ENCODE measurements around the gene E2F4. TPM values are rescaled to one million over a fixed set of nuclear protein-coding genes. Genes with fewer than 3 reads are reported as not detected.

Gene E2F4
- total RNA-seq, 4 donors from 2014 or later, result 56.8 to 74.8 (median 68.1) TPM

GRCh38 chr16:67170168-67170948, 21.6 kb upstream of the E2F4 start, which contains the start of gene NOL3:
Gene NOL3, plus strand, starts transcription at chr16:67170538.
- TF ChIP-seq CTCF (IDR thresholded peaks at IDR 0.05), result no peak
- intact Hi-C loops (cut with DNase I; ENCODE audit: low total_unique reads), result no loop called here
- peak within 1 kb of the TSS; percentile 11 for H3K4me3 ChIP-seq (ENCODE audit: low read depth, poor library complexity, severe bottlenecking)
- 3% methylated on average over 21 to 29 of the region's 50 CpGs for WGBS, 2 donors
- peak; percentile 74 to 96 for DNase-seq (ENCODE audit: low spot score in 2 of 2)

- WGBS, 2 donors, result 29 to 31% methylated on average over 14 of the region's 14 CpGs
- TF ChIP-seq POLR2A (IDR thresholded peaks at IDR 0.05), result no peak
- no peak for TF ChIP-seq CTCF (IDR thresholded peaks at IDR 0.05)
- intact Hi-C loops (cut with DNase I; ENCODE audit: low total_unique reads), result no loop called here
- no peak for DNase-seq (ENCODE audit: low spot score in 2 of 2)
- H3K4me3 ChIP-seq (ENCODE audit: low read depth, poor library complexity, severe bottlenecking), result no peak overlapping the region
Measured at GRCh38 chr16:67170949-67171649, 20.9 kb upstream of the E2F4 start.

DNA sequence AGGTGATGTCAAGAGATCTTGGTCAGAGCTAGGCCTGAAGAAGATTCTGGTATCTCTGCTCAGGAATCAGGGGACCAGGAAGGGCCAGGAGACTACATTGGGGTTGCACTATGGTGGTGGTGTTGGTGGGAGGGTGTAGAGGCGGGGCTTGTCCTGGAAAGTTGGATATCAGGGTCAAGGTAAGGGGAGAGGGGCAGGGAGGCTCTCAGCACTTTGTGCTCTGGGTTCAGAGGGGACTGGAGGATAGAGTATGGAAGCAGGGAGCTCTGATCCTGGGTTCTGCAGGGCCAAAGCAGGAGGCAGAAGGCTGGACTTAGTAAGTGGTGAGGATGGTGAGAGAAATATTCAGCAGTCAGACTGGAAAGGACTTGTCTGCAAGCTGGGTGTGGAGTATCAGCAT, 18.6 kb upstream of the E2F4 start:
- intact Hi-C loops (cut with DNase I; ENCODE audit: low total_unique reads), result no loop called here
- 86 to 90% methylated on average over 1 of the region's 1 CpG for WGBS, 2 donors
- TF ChIP-seq POLR2A (IDR thresholded peaks at IDR 0.05) (no peak), CTCF (IDR thresholded peaks at IDR 0.05) (no peak)
- no peak overlapping the region for H3K4me3 ChIP-seq (ENCODE audit: low read depth, poor library complexity, severe bottlenecking)
- no peak for DNase-seq (ENCODE audit: low spot score in 2 of 2)

GRCh38 chr16:67173808-67174705, 17.9 kb upstream of the E2F4 start:
- H3K4me3 ChIP-seq (ENCODE audit: low read depth, poor library complexity, severe bottlenecking), result no peak overlapping the region
- WGBS, 2 donors, result 1% methylated on average over 14 to 71 of the region's 71 CpGs
- intact Hi-C loops (cut with DNase I; ENCODE audit: low total_unique reads), result no loop called here

More at GRCh38 chr16:67173808-67174705, 17.9 kb upstream of the E2F4 start:
- TF ChIP-seq CTCF (IDR thresholded peaks at IDR 0.05), result peak in 1 of 3 donors; percentile 44
- TF ChIP-seq POLR2A (IDR thresholded peaks at IDR 0.05), result no peak
- DNase-seq (ENCODE audit: low spot score in 2 of 2), result peak; percentile 75 to 96
